Hypothalamus (tissue), 51 donors: ENCODE results near the gene THAP4.

Experiments used
- DNase-seq, 51 donors: peaks; one replicate each; lab custom pipeline; 2025; lab: John Stamatoyannopoulos, UW

The THAP4 gene

DNA sequence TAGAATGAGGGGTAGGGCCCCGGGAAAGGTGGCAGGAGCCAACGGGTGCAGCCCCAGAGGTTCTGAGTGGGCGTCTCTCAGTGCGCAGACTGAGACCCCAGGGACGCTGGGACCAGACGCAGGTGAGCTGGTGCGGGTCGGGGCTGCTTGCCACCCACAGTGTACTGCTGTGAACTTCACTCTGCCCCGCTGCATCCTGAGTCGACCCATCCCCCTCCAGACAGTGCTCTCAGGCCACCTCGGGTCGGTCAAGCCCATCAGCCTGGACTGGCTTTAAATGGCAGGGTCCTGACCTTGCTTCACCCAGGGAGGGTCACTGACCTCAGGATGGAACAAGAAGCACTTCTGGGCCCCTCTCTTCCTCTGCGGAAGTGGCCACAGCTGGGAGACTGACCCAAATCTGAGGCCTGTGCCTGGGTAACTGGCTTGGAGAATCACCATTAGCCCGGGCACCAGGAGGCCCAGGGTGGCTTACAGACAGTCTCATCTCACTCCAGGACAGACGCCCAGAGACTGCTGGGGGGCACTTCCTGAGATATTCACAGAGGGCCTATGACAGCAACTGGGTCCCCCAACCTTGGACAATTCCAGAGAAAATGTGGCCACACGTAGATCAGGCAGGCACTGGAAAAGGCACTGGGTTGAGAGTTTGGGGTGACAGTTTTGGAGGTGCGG is 102.1 kb downstream of the THAP4 start:
- DNase-seq: no peak
